PFSK-1 (cell line): ENCODE data around the gene DNAH2.

Experiments used
- FOXP2 ChIP-seq: optimal IDR thresholded peaks from 2 replicates; pipeline ENCODE3; 2011; ENCODE audit warnings: borderline replicate concordance, control low read depth, inconsistent platforms; ENCODE audit not compliant: insufficient read depth; ENCODE audit errors: extremely low read length, extremely low read depth
- POLR2AphosphoS5 ChIP-seq: IDR thresholded peaks from 2 replicates; pipeline ENCODE4 v1.6.1; 2012; ENCODE audit warnings: low read depth, mild to moderate bottlenecking, control low read depth, low read length, moderate library complexity
- REST ChIP-seq, 2 experiments: IDR thresholded peaks; 2 replicates each; pipeline versions ENCODE4 v1.6.1 to v1.8.0; 2011 to 2012; ENCODE audit warnings: low read depth in 2 of 2, low read length in 2 of 2, control low read depth in 1 of 2, inconsistent platforms in 1 of 2, mild to moderate bottlenecking in 1 of 2, moderate library complexity in 1 of 2; ENCODE audit not compliant: insufficient read depth in 1 of 2
- SIN3A ChIP-seq: IDR thresholded peaks from 2 replicates; pipeline ENCODE4 v1.6.1; 2012; ENCODE audit warnings: mild to moderate bottlenecking, low read length, moderate library complexity, borderline replicate concordance; ENCODE audit not compliant: insufficient read depth
- TAF1 ChIP-seq: IDR thresholded peaks from 2 replicates; pipeline ENCODE4 v1.6.1; 2012; ENCODE audit warnings: low read length, control low read depth, borderline replicate concordance; ENCODE audit not compliant: insufficient read depth

Gene DNAH2

GRCh38 chr17:7769854-7770253 is 52.3 kb downstream of the DNAH2 start:
- no peak for TF ChIP-seq TAF1
- TF ChIP-seq FOXP2 = no peak
- TF ChIP-seq REST (IDR thresholded peaks at IDR 0.05; ENCODE audit: insufficient read depth in 1 of 2, low read depth in 2 of 2, low read length in 2 of 2) = no peak
- no peak for TF ChIP-seq SIN3A
- no peak for TF ChIP-seq POLR2AphosphoS5

GRCh38 chr17:7774055-7774521 is 56.5 kb downstream of the DNAH2 start:
- peak; percentile 61 to 85; a peak in 3 of 4 replicates for TF ChIP-seq REST (IDR thresholded peaks at IDR 0.05; ENCODE audit: insufficient read depth in 1 of 2, low read depth in 2 of 2, low read length in 2 of 2)
- 0 out of 2 replicates have a peak, but pooled peaks have one; percentile 30 for TF ChIP-seq TAF1
- TF ChIP-seq FOXP2 = no peak

- TF ChIP-seq FOXP2 (no peak), TAF1 (no peak), POLR2AphosphoS5 (no peak), SIN3A (no peak), REST (IDR thresholded peaks at IDR 0.05; ENCODE audit: insufficient read depth in 1 of 2, low read depth in 2 of 2, low read length in 2 of 2) (no peak)
Observed at GRCh38 chr17:7775051-7775450, 57.5 kb downstream of the DNAH2 start.

GRCh38 chr17:7777017-7777416 is 59.5 kb downstream of the DNAH2 start:
- TF ChIP-seq TAF1 = no peak
- TF ChIP-seq FOXP2 = no peak
- TF ChIP-seq POLR2AphosphoS5 = no peak
- no peak for TF ChIP-seq REST (IDR thresholded peaks at IDR 0.05; ENCODE audit: insufficient read depth in 1 of 2, low read depth in 2 of 2, low read length in 2 of 2)
- no peak for TF ChIP-seq SIN3A

GRCh38 chr17:7780736-7781135 is 63.2 kb downstream of the DNAH2 start:
- TF ChIP-seq SIN3A (no peak), REST (IDR thresholded peaks at IDR 0.05; ENCODE audit: insufficient read depth in 1 of 2, low read depth in 2 of 2, low read length in 2 of 2) (no peak), FOXP2 (no peak), POLR2AphosphoS5 (no peak), TAF1 (no peak)
